Osteoblast (primary cell): Measurements from ENCODE around the gene PIGT. TPM values are rescaled to one million over a fixed set of nuclear protein-coding genes. Genes with fewer than 3 reads are reported as not detected.

ENCODE experiments used
- DNase-seq: peaks from one replicate; pipeline ENCODE4 v3.0.0; 2011; ENCODE audit warnings: low spot score, mixed read lengths; ENCODE audit not compliant: insufficient read length; ENCODE audit errors: missing footprints
- H2AFZ ChIP-seq: 2 replicates; pipeline ENCODE4 v1.6.0; 2011; ENCODE audit warnings: mild to moderate bottlenecking, low read length
- H3K27ac ChIP-seq: 2 replicates; pipeline ENCODE4 v1.5.1; 2011; ENCODE audit warnings: mild to moderate bottlenecking, low read depth, low read length, moderate library complexity
- H3K27me3 ChIP-seq: 2 replicates; pipeline ENCODE4 v1.6.0; 2012; ENCODE audit warnings: mild to moderate bottlenecking, control low read depth, inconsistent platforms, low read length, moderate library complexity; ENCODE audit not compliant: insufficient read depth
- H3K36me3 ChIP-seq: 2 replicates; pipeline ENCODE4 v1.5.1; 2011; ENCODE audit warnings: mild to moderate bottlenecking, low read length, control low read depth, moderate library complexity; ENCODE audit not compliant: insufficient read depth
- H3K4me1 ChIP-seq: 2 replicates; pipeline ENCODE4 v1.5.1; 2011; ENCODE audit warnings: mild to moderate bottlenecking, low read length, control low read depth, moderate library complexity; ENCODE audit not compliant: insufficient read depth
- H3K4me2 ChIP-seq: 2 replicates; pipeline ENCODE4 v1.6.0; 2011; ENCODE audit warnings: mild to moderate bottlenecking, low read length; ENCODE audit not compliant: insufficient read depth
- H3K4me3 ChIP-seq: fragments of 200-600 bp; sonication (generic); 3 replicates; pipeline ENCODE4 v1.5.1; 2012; ENCODE audit warnings: mild to moderate bottlenecking, low read length, inconsistent platforms; ENCODE audit not compliant: insufficient read depth
- H3K79me2 ChIP-seq: 2 replicates; pipeline ENCODE4 v1.6.0; 2012; ENCODE audit warnings: mild to moderate bottlenecking, low read length, control low read depth, inconsistent platforms; ENCODE audit not compliant: insufficient read depth
- H3K9me3 ChIP-seq: 2 replicates; pipeline ENCODE4 v1.5.1; 2011; ENCODE audit warnings: low read depth, low read length, control low read depth
- H4K20me1 ChIP-seq: 2 replicates; pipeline ENCODE4 v1.6.0; 2012; ENCODE audit warnings: mild to moderate bottlenecking, low read length, control low read depth; ENCODE audit not compliant: insufficient read depth
- total RNA-seq: library from RNA; depleted of rRNA; stranded (reverse); fragments of >200 nt; gene quantifications from 2 replicates; pipeline ENCODE4 v1.2.3, GENCODE V29; 2012
- TF ChIP-seq, protein P1 (sequence below): IDR thresholded peaks from 2 replicates; pipeline ENCODE4 v1.5.1; 2011; ENCODE audit warnings: mild to moderate bottlenecking, low read depth, low read length, moderate library complexity; ENCODE audit errors: extremely low read depth

Gene PIGT
- total RNA-seq, 1 donor, result 52.8 TPM

DNA sequence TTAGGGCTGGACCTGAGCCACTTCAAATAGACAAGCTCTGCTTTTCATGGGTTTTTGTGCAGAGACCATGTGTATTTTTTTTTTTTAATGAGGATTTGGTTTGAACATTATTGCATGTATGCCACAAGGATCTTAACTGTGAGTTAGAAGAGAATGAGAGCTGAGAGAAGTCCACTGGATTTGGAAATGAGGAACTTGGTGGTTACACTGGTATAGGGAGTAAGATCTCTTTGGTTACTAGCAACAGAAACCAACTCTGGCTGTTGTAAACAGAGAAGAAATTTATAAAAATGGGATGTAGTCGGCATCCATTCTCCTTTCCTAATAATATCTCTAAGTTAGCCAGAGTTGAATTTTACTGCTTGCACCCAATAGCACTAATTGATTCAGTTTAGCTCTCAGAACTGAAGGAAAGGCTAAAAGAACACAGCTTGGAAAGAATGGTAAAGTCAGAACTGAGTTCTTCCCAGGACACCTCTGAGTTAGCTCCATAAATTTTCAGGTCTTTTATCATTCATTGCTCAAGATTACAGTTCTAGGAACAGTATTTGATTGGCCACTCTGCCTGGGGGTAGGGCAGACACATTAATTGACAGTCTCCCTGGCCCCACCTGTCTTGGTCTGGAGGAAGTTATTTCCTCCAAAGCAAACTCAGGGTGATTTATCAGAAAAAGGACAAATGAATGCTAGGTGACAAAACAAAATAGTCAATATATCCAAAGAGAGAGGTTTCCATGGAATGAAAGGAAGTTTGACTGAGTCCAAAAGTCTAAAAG is 49.7 kb downstream of the PIGT start:
- Histone ChIP-seq H3K27ac (no peak overlapping the region), H4K20me1 (no peaks in the 10 kb centered on the region), H2AFZ (no peak overlapping the region), H3K9me3 (no peaks in the 10 kb centered on the region), H3K79me2 (no peaks in the 10 kb centered on the region), H3K4me3 (no peak overlapping the region), H3K4me1 (no peaks in the 10 kb centered on the region), H3K36me3 (no peaks in the 10 kb centered on the region), H3K4me2 (no peak overlapping the region), H3K27me3 (peaks cover 74% of the 10 kb centered on the region)
- no peak for DNase-seq
- TF ChIP-seq, protein P1, sequence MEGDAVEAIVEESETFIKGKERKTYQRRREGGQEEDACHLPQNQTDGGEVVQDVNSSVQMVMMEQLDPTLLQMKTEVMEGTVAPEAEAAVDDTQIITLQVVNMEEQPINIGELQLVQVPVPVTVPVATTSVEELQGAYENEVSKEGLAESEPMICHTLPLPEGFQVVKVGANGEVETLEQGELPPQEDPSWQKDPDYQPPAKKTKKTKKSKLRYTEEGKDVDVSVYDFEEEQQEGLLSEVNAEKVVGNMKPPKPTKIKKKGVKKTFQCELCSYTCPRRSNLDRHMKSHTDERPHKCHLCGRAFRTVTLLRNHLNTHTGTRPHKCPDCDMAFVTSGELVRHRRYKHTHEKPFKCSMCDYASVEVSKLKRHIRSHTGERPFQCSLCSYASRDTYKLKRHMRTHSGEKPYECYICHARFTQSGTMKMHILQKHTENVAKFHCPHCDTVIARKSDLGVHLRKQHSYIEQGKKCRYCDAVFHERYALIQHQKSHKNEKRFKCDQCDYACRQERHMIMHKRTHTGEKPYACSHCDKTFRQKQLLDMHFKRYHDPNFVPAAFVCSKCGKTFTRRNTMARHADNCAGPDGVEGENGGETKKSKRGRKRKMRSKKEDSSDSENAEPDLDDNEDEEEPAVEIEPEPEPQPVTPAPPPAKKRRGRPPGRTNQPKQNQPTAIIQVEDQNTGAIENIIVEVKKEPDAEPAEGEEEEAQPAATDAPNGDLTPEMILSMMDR, result no peak

DNA sequence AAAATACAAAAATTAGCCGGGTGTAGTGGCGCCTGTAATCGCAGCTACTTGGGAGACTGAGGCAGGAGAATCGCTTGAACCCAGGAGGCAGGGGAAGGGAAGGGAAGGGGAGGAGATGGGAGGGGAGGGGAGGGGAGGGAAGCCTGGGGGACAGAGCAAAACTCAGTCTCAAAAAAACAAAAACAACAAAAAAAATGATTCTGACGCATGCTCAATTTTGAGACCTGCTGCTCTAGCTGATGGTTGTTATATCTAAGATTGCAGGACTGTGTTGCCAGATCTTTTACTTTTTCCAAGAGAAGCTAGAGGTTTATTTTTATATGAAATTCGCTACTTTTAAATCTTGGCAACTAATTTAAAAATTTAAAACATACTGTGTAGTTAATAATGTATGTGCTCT is 51.2 kb downstream of the PIGT start:
- H4K20me1 ChIP-seq, result no peaks in the 10 kb centered on the region
- H3K4me3 ChIP-seq, result no peak overlapping the region
- no peaks in the 10 kb centered on the region for H3K9me3 ChIP-seq
- DNase-seq, result no peak
- H3K4me2 ChIP-seq, result no peak overlapping the region
- peaks cover 81% of the 10 kb centered on the region for H3K27me3 ChIP-seq
- TF ChIP-seq, protein P1, result no peak
- no peaks in the 10 kb centered on the region for H3K79me2 ChIP-seq
- H3K27ac ChIP-seq, result no peak overlapping the region
- no peak overlapping the region for H2AFZ ChIP-seq
- no peaks in the 10 kb centered on the region for H3K4me1 ChIP-seq
- H3K36me3 ChIP-seq, result no peaks in the 10 kb centered on the region

DNA sequence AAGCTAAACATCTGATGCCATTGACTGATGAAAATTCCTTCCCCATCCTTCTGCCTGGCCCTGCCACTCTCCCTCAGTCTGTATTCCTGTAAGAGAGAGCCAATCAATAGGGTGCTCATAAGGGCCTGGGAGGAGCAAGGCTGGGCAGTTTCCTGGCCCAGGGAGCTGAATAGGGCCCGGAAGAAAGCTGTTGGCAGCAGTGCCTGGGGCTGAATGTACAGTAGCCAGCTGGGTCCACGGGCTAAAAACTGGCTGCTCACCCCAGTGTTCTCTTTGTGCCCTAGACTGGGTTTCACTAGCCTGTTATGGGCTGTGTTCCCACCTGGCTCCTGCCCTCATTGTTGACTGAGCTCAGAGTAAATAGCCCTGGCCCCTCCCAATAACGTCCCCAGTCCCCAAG is 51.9 kb downstream of the PIGT start:
- H3K4me2 ChIP-seq, result no peak overlapping the region
- DNase-seq, result no peak
- no peaks in the 10 kb centered on the region for H3K36me3 ChIP-seq
- H3K4me1 ChIP-seq, result no peaks in the 10 kb centered on the region
- H3K4me3 ChIP-seq, result no peak overlapping the region
- no peaks in the 10 kb centered on the region for H3K9me3 ChIP-seq
- no peak overlapping the region for H3K27ac ChIP-seq
- H2AFZ ChIP-seq, result no peak overlapping the region
- no peaks in the 10 kb centered on the region for H4K20me1 ChIP-seq
- TF ChIP-seq, protein P1, result no peak
- no peaks in the 10 kb centered on the region for H3K79me2 ChIP-seq
- peaks cover 74% of the 10 kb centered on the region for H3K27me3 ChIP-seq

DNA sequence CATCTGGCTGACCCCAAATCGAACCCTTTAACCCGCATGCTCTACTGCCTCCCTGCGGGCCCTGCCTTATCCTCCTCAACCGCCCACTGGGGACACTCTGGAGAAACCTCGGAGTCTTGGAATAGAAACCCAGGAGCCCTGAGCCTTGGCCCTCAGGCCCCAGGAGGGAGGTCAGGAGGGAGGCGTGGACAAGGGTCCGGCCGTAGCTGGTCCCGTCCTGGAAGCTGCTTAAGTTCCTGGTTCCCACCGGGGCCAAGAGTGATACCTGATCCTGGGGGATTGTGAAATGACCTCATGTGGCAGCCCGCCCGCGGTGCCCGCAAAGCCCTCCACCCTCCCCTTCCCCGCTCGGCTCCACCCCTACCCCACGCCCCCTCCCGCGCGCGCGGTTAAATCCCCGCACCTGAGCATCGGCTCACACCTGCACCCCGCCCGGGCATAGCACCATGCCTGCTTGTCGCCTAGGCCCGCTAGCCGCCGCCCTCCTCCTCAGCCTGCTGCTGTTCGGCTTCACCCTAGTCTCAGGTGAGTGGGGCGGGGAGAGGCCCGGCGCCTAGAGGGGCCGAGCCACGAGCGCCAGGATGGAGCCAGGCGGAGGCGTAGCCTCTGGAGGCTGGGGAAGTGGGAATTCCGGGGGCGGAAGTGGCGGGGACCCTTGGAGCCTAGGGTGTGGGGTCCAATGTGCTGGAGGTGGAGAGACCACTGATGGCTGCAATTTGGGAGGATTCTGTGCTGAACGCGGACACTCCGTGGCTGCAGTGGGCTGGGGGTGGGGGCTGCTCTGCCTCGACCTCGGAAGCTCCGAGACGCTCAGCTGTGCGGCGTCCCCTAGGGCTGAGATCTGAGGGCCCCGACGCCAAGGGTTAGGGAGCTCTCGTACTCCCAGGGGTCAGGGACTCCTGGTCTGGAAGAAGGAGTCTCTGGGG is 53.7 kb downstream of the PIGT start, which contains the start of gene WFDC2:
Gene WFDC2 (plus strand): TSS at position 418 of the 926 bp plus-strand sequence. CDS start 29 bp downstream, at position 447.
- H3K27me3 ChIP-seq, result peaks cover 61% of the 10 kb centered on the region
- no peak for DNase-seq
- H2AFZ ChIP-seq, result no peak within 1 kb of the TSS
- no peaks in the 10 kb centered on the region for H4K20me1 ChIP-seq
- no peaks in the 10 kb centered on the region for H3K79me2 ChIP-seq
- TF ChIP-seq, protein P1, result no peak
- no peaks in the 10 kb centered on the region for H3K9me3 ChIP-seq
- peak within 1 kb of the TSS; percentile 55 for H3K4me2 ChIP-seq
- H3K4me3 ChIP-seq, result peak within 1 kb of the TSS; percentile 49
- no peaks in the 10 kb centered on the region for H3K36me3 ChIP-seq
- no peak within 1 kb of the TSS for H3K27ac ChIP-seq
- no peaks in the 10 kb centered on the region for H3K4me1 ChIP-seq
